ENCODE results near the gene MYL12B. TPM values are rescaled to one million over a fixed set of nuclear protein-coding genes. Genes with fewer than 3 reads are reported as not detected.
"Not testable (repeated sequence)": the region's sequence is repeated elsewhere in the genome, so short reads cannot be mapped to it uniquely, and the experiment has no call there.

The MYL12B gene
- 460 and 468 TPM in 2 replicates for total RNA-seq (2014; rRNA removed; shearing (Covaris generic))

- peak; percentile 78 for DNase-seq (ENCODE audit: low spot score)
Measured at GRCh38 chr18:3261373-3262233, at the start of gene MYL12B. Gene MYL12B (plus strand): TSS chr18:3262133. CDS start chr18:3272899, 10,766 bp downstream.

DNA sequence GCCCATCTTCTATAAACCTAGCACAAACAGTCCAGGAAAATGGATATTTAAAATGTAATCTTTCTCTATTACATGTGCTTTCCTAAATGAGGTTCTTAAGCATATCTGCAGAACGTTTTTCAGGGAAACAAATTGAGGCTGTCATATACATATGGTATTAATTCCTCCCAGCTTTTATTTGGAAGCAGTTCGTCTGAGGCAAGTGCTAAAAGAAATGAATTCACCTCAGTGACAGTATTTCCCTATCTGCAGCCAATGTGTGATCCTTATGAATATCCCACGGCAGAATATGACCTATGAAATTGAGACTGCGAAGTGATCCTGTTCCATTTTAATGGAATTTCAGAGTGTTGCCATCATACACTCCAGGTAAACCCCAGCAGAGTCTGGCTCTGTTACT, 49.3 kb upstream of the MYL12B start:
- DNase-seq (ENCODE audit: low spot score), result no peak

DNA sequence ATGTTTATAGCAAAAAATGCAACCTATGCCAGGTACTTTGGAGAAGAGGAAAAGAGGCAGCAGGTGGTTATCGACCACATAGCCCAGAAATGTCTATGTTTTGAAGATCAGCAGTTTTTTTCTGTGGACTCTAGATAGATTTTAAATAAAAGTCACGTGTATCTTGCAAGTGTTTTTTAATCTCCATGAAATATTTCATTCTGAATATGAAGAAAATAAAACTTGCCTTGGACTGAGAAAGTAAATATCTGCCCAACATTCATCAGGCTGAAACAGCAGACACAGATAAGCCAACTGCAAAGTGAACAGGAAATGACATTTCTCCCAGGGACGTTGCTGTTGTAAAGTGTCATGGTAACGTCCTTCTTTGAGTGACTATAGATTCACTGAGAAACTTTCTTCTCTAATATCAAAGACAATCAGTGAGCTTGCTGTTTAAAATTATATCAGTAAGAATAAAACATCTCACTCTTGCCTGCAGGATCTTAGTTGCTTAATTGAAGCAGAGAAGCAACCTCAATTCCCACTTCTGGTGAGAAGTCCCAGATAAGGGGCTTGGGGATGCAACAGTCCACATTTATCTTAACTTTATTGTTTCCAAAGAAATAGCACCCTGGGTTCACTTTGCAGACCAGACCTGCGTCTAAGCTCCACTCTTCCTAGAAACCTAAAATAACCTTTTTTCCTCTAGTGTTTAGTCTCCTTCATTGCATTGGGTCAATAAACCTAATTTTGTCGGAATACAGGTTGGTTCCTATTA, 48.5 kb upstream of the MYL12B start:
- no peak for DNase-seq (ENCODE audit: low spot score)

- DNase-seq (ENCODE audit: low spot score), result no peak
Measured at GRCh38 chr18:3214855-3215637, 46.9 kb upstream of the MYL12B start.

- no peak for DNase-seq (ENCODE audit: low spot score)
Measured at GRCh38 chr18:3216987-3217386, 44.9 kb upstream of the MYL12B start.

DNA sequence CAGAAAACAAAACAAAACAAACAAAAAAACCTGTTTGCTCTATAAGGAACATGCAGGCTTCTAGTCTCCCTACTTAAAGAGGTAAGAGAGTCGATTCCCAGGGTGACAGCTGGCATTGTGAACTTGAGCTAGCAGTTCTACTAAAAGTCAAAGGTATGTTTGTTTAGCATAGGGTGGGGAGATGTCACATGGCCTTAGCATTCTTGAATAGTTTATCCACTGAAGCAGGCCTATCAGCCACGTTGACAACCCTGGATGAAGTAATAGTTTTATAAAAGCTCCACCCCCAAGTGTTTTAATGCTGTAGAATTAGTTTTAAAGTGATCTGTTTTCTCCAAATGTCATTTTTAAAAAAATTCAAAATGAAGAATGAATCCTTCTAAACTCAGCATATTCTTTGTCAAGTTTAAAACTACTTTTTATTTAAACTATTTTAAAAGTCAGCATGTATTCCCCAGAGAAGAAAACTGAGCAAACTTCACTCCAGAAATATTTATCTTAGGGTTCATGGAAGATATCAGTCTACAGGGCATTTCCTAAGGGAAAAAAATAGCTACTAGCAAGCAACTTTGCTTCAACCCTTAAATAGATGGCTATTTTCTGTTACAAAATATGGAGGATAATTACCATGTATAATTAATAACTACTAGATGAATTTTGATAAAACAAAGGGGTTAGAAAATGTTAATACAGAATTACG, 43.8 kb upstream of the MYL12B start:
- peak; percentile 35 for DNase-seq (ENCODE audit: low spot score)

- DNase-seq (ENCODE audit: low spot score), result no peak
Measured at GRCh38 chr18:3218819-3219218, 43.1 kb upstream of the MYL12B start.

GRCh38 chr18:3219241-3219630, 42.7 kb upstream of the MYL12B start:
- no peak for DNase-seq (ENCODE audit: low spot score)

DNA sequence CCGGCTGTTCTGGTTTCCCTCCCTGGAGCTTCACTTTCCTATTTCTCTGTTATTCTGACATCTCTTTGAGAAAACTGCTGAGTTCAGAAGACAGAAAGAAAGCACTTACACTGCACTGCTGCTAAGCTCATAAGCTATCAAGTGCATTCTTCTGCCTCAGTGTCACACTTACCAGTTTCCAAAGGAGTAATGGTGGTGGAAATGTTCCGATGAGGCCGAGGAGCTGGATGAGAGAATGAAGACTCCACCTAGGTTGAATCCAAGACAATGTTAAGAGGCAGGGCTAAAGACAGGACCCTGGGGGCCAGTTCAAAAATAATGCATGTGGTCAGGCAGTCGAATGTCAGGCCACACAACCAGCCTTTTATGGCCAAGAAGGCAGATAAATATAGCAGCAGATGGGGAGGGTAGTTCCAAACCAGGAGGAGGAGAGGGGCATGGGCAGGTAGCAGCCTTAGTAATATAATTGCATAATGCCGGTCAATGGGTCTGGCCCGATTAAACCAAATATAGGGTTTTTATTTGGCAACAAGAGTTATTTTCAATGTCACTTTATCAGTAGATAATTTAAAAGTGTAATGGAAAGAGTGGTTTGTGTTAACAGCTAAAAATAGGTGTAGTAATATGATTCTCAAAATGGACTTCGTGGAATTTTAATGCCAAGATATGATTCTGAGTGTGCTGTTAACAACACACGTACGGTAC, 42.1 kb upstream of the MYL12B start, which contains the start of gene MYOM1:
TSS of gene MYOM1 (minus strand) at position 338 of the 705 bp plus-strand sequence. CDS start 4,745 bp downstream, outside the sequence.
- no peak for DNase-seq (ENCODE audit: low spot score)

DNA sequence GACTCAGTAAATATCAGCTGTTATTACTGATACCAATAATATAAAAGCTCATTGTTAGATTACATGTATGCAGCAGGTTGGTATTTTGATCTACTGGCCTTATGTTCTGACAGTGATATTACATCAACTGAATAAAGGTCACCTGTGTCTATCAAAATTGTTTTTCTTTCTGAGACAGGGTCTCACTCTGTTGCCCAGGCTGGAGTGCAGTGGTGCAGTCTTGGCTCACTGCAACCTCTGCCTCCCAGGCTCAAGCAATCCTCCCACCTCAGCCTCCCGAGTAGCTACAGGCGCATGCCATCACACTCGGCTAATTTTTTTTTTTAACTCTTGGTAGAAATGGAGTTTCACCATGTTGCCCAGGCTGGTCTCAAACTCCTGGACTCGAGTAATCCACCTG, 41.1 kb upstream of the MYL12B start:
- DNase-seq (ENCODE audit: low spot score), result not testable (repeated sequence)

DNA sequence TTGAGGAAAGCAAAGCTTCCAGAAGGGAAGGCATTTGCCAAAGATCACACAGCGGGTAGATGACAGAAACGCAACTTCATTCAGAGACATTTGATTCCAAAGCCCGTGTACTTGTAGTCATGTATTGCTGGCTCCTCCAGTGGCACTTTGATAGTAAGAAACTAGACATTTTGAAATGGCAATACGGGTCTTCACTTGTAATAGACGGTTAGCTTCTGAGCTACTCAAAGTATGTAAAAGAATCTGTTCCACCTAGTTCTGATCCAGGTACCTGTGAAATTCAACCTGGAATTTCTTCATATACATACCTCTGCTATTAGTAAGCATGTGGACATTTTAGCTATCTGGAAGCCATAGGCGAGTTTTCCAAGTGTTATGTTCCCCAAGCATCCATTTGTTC, 40.4 kb upstream of the MYL12B start:
- DNase-seq (ENCODE audit: low spot score), result no peak

GRCh38 chr18:3223356-3223755, 38.6 kb upstream of the MYL12B start:
- DNase-seq (ENCODE audit: low spot score), result no peak

- no peak for DNase-seq (ENCODE audit: low spot score)
Measured at GRCh38 chr18:3224223-3224622, 37.7 kb upstream of the MYL12B start.

- DNase-seq (ENCODE audit: low spot score), result no peak
Measured at GRCh38 chr18:3225588-3225987, 36.3 kb upstream of the MYL12B start.

DNA sequence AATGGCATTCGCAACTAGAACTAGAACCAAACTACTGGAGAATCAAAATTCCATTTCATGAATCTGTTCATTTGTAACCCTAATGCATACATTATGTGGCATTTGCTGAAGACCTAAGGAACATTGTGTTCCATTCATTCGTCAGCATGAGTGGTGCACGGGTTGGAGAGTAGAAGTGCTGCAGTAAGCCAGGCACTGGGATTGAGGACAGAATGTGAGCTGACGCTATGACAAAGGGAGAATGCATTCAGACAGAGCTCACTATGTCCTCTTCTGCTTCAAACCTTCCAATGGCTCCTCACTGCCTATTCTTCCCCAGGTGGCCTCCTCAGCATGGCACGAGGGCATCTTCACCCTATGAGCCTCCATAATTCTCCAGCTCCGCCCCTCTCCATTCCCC, 35.9 kb upstream of the MYL12B start:
- DNase-seq (ENCODE audit: low spot score), result no peak

DNA sequence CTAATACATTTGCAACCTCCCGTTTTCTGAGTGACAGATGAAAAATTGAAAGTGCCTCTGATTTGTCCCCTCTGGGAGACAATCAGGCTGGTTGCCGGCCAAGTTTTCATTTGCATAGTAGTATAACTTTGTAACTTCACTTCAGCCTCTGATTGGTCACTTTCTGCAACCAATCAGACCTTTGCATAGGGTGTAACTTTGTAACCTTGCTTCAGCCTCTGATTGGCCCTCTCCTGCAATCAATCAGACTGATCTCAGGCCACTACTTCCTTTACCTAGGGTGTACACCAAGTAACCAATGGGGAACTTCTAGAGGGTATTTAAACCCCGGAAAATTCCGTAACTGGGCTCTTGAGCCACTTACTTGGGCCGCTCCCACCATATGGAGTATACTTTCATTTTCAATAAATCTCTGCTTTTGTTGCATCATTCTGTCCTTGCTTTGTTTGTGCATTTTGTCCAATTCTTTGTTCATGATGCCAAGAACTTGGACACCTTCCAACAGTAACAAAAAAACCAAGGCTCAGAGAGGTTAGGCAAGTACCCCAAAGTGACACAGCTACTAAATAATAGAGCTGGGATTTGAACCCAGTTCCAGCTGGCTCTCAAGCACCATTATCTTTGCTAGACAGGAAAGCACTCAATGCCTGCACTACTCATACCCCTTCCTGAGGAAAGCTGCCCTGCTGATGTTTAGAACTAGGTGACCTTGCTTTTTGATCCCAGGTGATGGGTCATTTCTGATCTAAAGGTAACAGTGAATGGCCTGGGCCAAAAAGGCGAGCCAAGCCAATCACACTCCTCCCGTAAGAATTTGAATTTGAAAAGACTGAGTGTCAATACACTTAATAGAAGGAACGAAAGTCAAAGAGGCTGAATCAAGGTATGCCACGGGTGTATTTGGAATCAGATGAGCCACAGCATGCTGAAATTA, 31.3 kb upstream of the MYL12B start:
- DNase-seq (ENCODE audit: low spot score), result peak; percentile 94

DNA sequence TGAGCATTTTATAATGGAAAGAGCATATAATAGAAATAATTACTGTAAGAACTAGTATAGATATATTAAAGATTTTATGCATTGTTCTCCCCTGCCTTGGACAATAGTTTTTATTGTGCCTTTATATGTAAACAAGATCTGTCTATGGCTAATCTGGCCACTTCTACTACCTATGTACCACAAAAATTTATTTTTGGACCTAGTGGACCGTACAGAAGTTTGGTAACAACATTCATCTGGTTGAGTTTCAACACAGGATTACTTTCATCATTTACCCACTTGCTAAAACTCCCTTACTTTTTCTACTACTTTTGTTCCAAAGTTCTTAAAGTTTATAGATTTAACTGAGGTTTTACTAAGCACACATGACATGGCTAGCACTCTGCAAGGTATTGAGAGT, 28.9 kb upstream of the MYL12B start:
- no peak for DNase-seq (ENCODE audit: low spot score)

DNA sequence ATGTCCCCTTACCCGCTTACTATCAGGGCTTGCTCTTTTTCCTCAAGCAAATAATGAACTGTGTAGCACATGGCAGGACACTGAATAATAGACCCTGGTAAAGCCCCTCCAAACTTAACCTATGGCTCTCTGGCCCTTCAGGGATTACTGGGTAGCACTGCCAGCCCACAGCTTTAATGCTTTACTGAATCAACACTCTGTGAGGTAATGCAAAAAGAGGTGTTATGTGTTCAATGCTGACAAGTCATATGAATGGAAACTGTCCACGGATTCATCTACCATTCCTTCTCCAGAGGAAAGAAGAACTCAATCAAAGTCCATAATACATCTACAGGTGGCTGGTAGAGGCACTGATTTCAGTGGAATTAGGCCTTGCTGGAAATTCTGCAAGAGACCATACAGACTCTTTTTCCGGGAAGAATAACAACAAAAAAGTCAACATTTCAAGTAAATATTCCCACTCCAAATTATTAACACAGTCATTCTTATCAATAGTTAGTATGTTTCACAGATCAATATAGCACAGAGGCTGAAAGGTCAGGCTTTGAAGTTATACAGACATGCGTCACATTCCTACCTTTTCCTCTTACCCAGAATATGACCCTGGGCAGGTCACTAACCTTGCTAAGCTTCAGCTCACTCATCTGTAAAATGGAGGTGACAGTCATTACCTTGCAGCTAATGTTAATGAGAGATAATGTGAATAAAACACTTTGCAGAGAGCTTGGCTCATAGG, 28.3 kb upstream of the MYL12B start:
- no peak for DNase-seq (ENCODE audit: low spot score)

- DNase-seq (ENCODE audit: low spot score), result no peak
Measured at GRCh38 chr18:3234457-3234856, 27.5 kb upstream of the MYL12B start.
